HG02981 (cell line): ENCODE data around the gene CAPN1.

Source experiments
- ATAC-seq: cut with Tn5 transposase; IDR thresholded peaks from one replicate; pipeline ENCODE4 v1.9.1; 2021; ENCODE audit warnings: mild to moderate bottlenecking, moderate library complexity; ENCODE audit not compliant: unreplicated experiment

The CAPN1 gene

DNA sequence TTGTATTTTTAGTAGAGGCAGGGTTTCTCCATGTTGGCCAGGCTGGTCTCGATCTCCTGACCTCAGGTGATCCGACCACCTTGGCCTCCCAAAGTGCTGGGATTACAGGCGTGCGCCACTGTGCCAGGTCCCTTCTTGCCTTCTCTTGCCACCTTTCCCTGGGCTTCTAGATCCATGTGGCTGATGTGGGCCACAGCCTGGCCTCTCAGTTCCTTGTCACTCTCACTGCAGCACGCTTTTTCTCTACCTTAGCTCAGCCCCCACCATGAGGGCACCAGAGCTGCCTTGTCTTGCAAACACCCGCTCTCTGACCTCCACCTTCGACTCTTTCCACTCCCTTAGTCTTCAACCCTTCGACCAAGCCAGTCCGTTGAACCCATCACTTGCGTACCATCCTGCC, 7.5 kb downstream of the CAPN1 start:
- no peak for ATAC-seq

GRCh38 chr11:65194564-65194963, 12.8 kb downstream of the CAPN1 start:
- no peak for ATAC-seq

DNA sequence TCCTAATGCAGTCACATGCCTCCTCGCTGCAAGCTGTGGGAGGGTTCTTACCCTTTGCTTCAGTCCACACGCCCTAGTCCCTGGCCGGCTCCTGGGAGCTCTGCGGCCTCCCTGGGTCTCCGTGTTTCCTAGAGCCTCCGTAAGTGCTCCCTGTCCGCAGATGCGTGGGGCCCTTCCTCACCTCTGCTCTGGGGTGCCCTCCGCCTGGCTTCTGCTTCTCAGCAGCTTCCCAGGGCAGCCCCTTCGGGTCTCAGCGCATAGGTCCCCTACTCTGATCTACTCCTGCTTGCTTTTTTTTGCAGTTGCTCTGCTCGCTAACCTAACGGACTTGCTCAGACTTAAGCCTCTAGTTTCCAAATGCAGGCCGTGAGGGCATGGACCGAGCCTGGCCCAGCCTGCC, 22.4 kb downstream of the CAPN1 start:
- ATAC-seq = no peak

DNA sequence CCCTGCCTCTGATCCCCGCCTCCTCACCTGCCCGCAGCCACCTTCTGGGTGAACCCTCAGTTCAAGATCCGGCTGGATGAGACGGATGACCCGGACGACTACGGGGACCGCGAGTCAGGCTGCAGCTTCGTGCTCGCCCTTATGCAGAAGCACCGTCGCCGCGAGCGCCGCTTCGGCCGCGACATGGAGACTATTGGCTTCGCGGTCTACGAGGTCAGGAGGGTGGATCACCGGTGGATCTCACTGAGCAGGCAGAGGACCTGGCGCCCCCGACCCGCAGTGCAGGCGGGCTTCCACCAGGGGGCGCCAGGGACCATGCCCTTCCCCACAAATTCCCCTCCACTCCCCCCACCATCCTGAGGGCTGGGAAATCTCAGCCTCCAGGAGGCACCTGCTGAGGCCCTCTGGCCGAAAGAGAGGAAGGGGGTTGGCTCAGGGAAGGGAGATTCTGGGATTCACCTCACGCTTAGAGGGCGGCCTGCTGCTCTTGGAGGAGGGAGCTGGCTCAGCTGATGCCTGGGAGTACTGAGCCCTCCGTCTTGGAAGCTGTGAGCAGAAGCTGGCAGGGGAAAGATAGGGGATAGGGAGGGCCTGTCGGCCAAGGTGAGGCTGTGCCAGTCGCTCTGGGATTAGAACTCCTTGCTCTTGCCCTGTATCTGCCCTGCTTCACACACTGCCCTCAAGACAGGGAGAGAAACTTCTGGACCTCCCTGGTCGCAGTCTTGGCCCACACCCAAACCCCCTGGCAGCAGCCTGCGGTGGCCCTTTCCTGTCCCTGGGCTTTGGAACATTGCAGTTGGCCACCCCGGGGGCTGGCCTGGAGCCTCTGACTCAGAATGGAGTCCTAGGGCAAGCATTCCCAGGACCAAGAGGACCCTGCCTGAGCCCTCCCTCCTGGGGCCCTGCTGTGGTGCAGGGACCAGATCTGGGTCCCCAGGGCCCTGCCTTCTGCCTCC, 23.2 kb downstream of the CAPN1 start:
- ATAC-seq = no peak

- ATAC-seq = no peak
These were observed 23.9 kb downstream of the CAPN1 start for GRCh38 chr11:65205602-65205967.

GRCh38 chr11:65206441-65206841, 24.7 kb downstream of the CAPN1 start:
- ATAC-seq = no peak

DNA sequence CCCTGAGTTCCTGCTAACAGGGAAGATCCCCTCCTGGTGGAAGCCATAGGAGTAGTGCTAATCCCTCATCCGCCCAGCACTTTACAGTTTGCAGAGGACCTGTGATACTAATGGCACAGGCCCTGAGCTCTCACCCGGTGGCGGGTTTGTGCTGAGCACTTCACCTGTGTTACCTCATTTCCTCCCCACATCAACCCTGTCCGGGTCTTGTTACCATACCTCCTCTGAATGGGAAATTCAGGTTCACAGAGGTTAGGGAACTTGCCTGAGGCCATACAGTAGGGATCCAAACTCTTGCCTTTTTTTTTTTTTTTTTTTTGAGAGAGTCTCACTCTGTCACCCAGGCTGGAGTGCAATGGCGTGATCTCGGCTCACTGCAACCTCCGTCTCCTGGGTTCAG, 25.2 kb downstream of the CAPN1 start:
- no peak for ATAC-seq

- no peak for ATAC-seq
These were observed 26.4 kb downstream of the CAPN1 start for GRCh38 chr11:65207918-65208784.

DNA sequence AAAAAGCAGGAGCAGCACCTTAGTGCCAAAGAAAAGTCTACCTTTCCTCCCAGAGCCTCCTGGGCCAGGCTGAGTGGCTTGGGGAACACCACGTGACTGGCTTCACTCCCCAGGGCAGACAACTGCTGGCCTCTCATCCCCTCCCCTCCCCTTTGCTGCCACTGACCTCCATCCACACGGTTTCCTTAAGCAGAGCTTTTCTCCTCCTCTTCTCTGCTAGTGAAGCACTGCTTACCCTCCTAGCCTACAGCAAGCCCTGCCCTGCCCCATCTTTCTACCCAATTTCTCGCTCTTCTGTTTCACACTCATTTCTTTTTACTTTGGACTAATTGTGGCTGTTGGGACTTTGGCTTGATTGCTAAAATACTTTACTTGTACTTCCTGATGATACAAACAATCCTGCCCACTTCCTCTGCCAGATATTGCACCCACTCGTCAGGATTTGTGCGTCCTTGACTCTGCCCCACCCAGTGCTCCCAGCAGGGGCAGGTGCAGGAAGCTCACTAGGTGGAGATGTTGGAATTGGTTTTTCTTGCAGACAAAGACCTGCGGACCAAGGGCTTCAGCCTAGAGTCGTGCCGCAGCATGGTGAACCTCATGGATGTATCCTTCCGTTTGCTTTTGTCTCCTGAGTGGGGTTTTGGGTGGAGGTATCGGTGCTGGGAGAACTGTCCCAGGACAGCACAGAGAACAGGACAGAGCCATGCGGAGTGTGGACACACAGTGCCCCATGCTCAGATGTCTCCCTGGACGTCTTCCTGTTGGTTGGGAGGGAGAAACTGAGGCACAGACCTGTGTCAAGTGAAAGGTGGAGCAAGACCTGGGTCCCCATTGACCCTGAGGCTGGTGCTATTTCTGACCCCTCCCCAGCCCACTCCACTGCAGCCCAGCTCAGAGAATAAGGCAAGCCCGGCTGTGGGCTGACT, 27.3 kb downstream of the CAPN1 start:
- no peak for ATAC-seq

GRCh38 chr11:65209711-65210360, 28.1 kb downstream of the CAPN1 start:
- no peak for ATAC-seq

- no peak for ATAC-seq
These were observed 28.6 kb downstream of the CAPN1 start for GRCh38 chr11:65210361-65210731.

GRCh38 chr11:65210748-65211147, 29.0 kb downstream of the CAPN1 start:
- no peak for ATAC-seq

GRCh38 chr11:65211293-65212105, 29.8 kb downstream of the CAPN1 start:
- no peak for ATAC-seq

DNA sequence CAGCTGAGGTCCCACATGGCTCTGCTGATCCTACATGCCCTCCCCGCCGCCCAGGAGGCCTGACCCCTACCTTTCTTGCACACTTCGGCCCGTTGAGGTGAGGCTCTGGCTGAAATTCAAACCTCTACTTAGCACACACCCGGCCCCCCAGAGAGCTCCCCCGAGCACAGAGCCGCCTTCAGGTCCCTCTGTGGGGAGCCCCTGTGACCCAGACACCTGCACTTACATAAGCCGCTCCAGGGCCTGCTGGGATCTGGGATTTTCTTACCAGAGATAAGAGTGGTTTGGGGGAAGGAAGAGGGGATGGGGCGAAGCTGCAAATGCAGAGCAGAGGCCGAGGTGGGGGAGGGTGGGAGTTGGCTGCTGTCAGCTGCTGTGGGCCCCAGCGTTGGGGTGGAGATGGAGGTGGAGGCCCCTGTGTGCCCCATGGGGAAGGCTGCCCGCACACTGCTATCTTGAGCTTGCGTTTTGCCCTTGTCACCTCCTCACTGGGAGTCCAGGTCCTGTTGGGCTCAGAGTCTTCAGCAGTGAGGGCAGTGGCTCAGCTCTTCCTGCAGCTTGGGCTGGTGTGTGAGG, 30.6 kb downstream of the CAPN1 start:
- no peak for ATAC-seq

DNA sequence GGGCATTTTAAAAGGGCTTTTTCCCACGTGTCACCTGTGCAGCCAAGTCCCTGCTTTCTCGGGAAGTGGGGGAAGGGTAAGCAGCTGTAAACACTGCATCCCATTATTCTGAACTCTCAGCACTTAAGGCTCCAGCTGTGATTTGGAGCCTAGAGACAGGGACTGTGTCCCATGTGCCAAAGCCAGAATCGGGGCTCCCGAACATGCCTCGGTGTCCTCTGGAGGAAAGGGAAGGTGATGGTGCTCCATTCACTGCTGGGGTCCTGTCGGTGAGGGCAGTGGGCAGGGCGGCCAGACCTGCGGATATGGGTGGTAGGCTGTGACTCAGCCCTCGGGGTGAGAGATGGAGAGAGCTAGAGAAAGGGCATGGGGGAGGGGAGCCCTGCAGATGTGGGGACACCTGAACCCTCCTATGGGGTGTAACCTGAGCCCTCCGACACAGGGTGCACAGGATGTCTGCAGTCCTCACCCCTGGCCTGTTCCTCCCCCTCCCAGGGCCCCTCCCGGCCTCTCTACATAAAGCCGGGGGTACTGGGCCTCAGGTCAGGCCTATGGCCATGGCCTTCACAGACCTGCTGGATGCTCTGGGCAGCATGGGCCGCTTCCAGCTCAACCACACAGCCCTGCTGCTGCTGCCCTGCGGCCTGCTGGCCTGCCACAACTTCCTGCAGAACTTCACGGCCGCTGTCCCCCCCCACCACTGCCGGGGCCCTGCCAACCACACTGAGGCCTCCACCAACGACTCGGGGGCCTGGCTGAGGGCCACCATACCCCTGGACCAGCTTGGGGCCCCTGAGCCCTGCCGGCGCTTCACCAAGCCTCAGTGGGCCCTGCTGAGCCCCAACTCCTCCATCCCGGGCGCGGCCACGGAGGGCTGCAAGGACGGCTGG, 31.8 kb downstream of the CAPN1 start:
- no peak for ATAC-seq

DNA sequence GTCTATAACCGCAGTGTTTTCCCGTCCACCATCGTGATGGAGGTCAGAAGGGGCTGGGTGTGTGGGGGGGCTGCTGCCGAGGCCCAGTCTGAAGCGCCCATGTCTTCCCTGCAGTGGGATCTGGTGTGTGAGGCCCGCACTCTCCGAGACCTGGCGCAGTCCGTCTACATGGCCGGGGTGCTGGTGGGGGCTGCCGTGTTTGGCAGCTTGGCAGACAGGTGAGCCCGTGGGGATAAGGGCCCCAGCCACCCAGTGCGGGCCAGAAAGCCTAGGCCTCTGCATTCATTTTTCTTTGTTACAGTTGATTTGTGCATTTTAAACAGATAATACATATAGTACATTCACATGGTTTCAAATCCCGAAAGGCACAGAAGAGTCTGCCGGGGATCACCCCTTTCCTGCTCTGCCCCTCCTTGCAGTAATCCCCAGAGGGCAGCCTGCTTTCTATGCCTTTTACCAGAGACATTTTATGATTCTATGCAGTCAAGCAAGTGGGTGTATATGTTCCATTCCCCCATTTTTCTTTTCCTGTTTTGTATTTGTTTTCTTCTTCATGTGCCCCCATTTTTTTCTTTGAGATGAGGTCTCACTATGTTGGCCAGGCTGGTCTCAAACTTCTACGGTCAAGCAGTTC, 32.6 kb downstream of the CAPN1 start:
- ATAC-seq = no peak

- no peak for ATAC-seq
These were observed 33.8 kb downstream of the CAPN1 start for GRCh38 chr11:65215441-65216076.
